ENCODE data around the gene CCNO. TPM values are rescaled to one million over a fixed set of nuclear protein-coding genes. Genes with fewer than 3 reads are reported as not detected.

The CCNO gene
- total RNA-seq, 1 experiment from 2014 or later: 12.1 TPM

- TF ChIP-seq REST (IDR thresholded peaks at IDR 0.05; ENCODE audit: low read depth) (no peak), MAX (IDR thresholded peaks at IDR 0.05) (no peak), ZBTB33 (IDR thresholded peaks at IDR 0.05; ENCODE audit: extremely low read depth, insufficient replicate concordance, low read length) (no peak), POLR2AphosphoS5 (IDR thresholded peaks at IDR 0.05; ENCODE audit: low read depth, low read length) (no peak), EZH2 (IDR thresholded peaks at IDR 0.05) (no peak), CBX3 (IDR thresholded peaks at IDR 0.05; ENCODE audit: low read depth) (no peak), ELF1 (IDR thresholded peaks at IDR 0.05; ENCODE audit: borderline replicate concordance, low read depth) (no peak)
Measured at GRCh38 chr5:55276771-55277170, 43.4 kb upstream of the CCNO start (continued).

- ATAC-seq (no peak), DNase-seq (ENCODE audit: low read depth, low spot score) (no peak)
- H4K20me1 ChIP-seq (ENCODE audit: insufficient read depth): no peaks in the 10 kb centered on the region
- no TSS peak for BruUV-seq (replicated peaks)
- H2AFZ ChIP-seq (ENCODE audit: low read depth, low read length, poor library complexity, severe bottlenecking): no peak overlapping the region
- RAD21 ChIA-PET (ENCODE audit: low non-redundant PET in 1 of 2, low total read pairs in 2 of 2, uncharacterized antibody in 2 of 2, unreplicated experiment in 2 of 2): no interaction called here
- CTCF ChIA-PET: no interaction called here
- no peaks in the 10 kb centered on the region for H3K27me3 ChIP-seq (ENCODE audit: insufficient read depth, low read length)
- H3K4me2 ChIP-seq (ENCODE audit: low read length): no peak overlapping the region
- H3K27ac ChIP-seq (ENCODE audit: low read depth, low read length): no peak overlapping the region
- H3K4me3 ChIP-seq (replicated peaks in 1 of 2; ENCODE audit: low read depth in 1 of 2, low read length in 2 of 2): no peak overlapping the region
- no peak overlapping the region for H3K9ac ChIP-seq (ENCODE audit: low read length)
- H3K36me3 ChIP-seq (ENCODE audit: control insufficient read depth in 1 of 2, insufficient read depth in 2 of 2, low read length in 2 of 2): peaks cover 16 to 26% of the 10 kb centered on the region in 2 experiments; a peak in 3 of 4 replicates
- H3K79me2 ChIP-seq (ENCODE audit: insufficient read depth, low read length): no peaks in the 10 kb centered on the region
- H3K9me2 ChIP-seq (ENCODE audit: insufficient read depth): no peaks in the 10 kb centered on the region
- intact Hi-C loops (cut with micrococcal nuclease): no loop called here
- TF ChIP-seq ZFX (IDR thresholded peaks at IDR 0.05) (no peak), EZH2phosphoT487 (IDR thresholded peaks at IDR 0.05; ENCODE audit: borderline replicate concordance) (no peak), EZH2 (IDR thresholded peaks at IDR 0.05) (no peak), POLR2A (IDR thresholded peaks at IDR 0.05; ENCODE audit: borderline replicate concordance, extremely low read depth, insufficient read depth, insufficient read length) (no peak), ZBTB33 (IDR thresholded peaks at IDR 0.05; ENCODE audit: extremely low read depth, insufficient replicate concordance, low read length) (no peak), SIN3A (IDR thresholded peaks at IDR 0.05; ENCODE audit: low read depth) (no peak), ATF3 (IDR thresholded peaks at IDR 0.05) (no peak), ZNF274 (IDR thresholded peaks at IDR 0.05; ENCODE audit: low read depth, low read length) (no peak), SP1 (IDR thresholded peaks at IDR 0.05; ENCODE audit: low read depth) (no peak), MAX (IDR thresholded peaks at IDR 0.05) (no peak), FOSL1 (IDR thresholded peaks at IDR 0.05; ENCODE audit: low read depth) (no peak), JUND (IDR thresholded peaks at IDR 0.05) (no peak), TCF7L2 (IDR thresholded peaks at IDR 0.05; ENCODE audit: borderline replicate concordance, extremely low read depth, insufficient read depth, insufficient read length) (no peak)
- no peaks in the 10 kb centered on the region for H3K9me3 ChIP-seq (ENCODE audit: control insufficient read depth in 1 of 2, insufficient read depth in 1 of 2, low read depth in 1 of 2, low read length in 2 of 2)
- POLR2A ChIA-PET: no interaction called here
- peaks cover 0 to 4% of the 10 kb centered on the region in 2 experiments; a peak in 1 of 4 replicates for H3K4me1 ChIP-seq (ENCODE audit: control insufficient read depth in 1 of 2, insufficient read depth in 2 of 2, low read length in 2 of 2)
Measured at GRCh38 chr5:55258339-55258738, 24.9 kb upstream of the CCNO start.
